Glutamatergic neuron (in vitro differentiated cells): Measurements from ENCODE around the gene PCIF1. TPM values are rescaled to one million over a fixed set of nuclear protein-coding genes. Genes with fewer than 3 reads are reported as not detected.
"Not testable (repeated sequence)": the region's sequence is repeated elsewhere in the genome, so short reads cannot be mapped to it uniquely, and the experiment has no call there.

Source experiments
- DNase-seq: peaks from one replicate; pipeline ENCODE4 v3.0.0; 2022
- H3K27ac Mint-ChIP-seq: one replicate; pipeline ENCODE4 v1.8.0; 2020; ENCODE audit warnings: mild to moderate bottlenecking, mixed read lengths, inconsistent platforms; ENCODE audit not compliant: unreplicated experiment
- H3K27me3 Mint-ChIP-seq: one replicate; pipeline ENCODE4 v1.8.0; 2020; ENCODE audit warnings: mild to moderate bottlenecking, moderate library complexity, mixed read lengths, inconsistent platforms; ENCODE audit not compliant: unreplicated experiment
- H3K36me3 Mint-ChIP-seq: one replicate; pipeline ENCODE4 v1.8.0; 2020; ENCODE audit warnings: mild to moderate bottlenecking, mixed read lengths, inconsistent platforms; ENCODE audit not compliant: unreplicated experiment
- H3K4me1 Mint-ChIP-seq: one replicate; pipeline ENCODE4 v1.8.0; 2020; ENCODE audit warnings: mild to moderate bottlenecking, low read depth, mixed read lengths, inconsistent platforms; ENCODE audit not compliant: unreplicated experiment
- H3K4me3 Mint-ChIP-seq: one replicate; pipeline ENCODE4 v1.8.0; 2020; ENCODE audit warnings: mild to moderate bottlenecking, mixed read lengths, inconsistent platforms; ENCODE audit not compliant: unreplicated experiment
- H3K9me3 Mint-ChIP-seq: one replicate; pipeline ENCODE4 v1.8.0; 2020; ENCODE audit warnings: mild to moderate bottlenecking, moderate library complexity, mixed read lengths, inconsistent platforms; ENCODE audit not compliant: unreplicated experiment
- total RNA-seq: library from RNA; stranded (reverse); fragmentation: NEBNext Ultra II Directional; extraction: Animal tissue kit (Norgen Biotek cat#: 25700); gene quantifications from one replicate; pipeline ENCODE4 v1.2.1, GENCODE V29; 2021; ENCODE audit not compliant: unreplicated experiment
- TF ChIP-seq, protein P1 (sequence below): fragments of 200-600 bp; sonication (generic); IDR thresholded peaks from one replicate; pipeline ENCODE4 v1.5.0; 2021; ENCODE audit not compliant: partially characterized antibody, unreplicated experiment

PCIF1 gene
- total RNA-seq, 1 donor from 2014 or later, result 37.6 TPM

DNA sequence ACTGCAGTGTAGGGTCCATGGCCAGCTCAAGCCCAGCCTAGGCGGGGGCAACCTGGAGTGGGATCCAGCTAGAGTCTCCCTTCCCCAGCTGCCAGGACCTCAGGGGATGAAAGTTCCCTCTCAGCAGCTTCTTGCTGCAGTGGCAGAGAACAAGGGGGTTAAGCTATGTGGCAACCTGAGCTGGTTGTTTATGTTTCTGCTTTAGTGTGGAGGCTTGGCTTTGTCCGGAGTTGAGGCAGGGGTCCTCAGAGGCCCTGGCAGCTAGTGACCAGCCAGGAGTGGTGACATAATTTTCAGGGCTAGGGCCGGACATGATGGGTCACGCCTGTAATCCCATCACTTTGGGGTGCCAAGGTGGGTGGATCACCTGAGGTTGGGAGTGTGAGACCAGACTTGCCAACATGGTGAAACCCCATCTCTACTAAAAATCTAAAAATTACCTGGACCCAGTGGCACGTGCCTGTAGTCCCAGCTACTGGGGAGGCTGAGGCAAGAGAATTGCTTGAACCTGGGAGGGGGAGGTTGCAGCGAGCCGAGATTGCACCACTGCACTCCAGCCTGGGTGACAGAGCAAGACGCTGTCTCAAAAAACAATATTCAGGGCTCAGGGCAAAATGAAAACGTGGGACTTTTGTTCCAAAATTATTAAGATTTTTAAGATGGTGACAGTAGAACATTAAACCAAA, 8.5 kb upstream of the PCIF1 start:
- H3K4me3 Mint-ChIP-seq, result no peak overlapping the region
- H3K27ac Mint-ChIP-seq, result no peak overlapping the region
- H3K36me3 Mint-ChIP-seq, result no peaks in the 10 kb centered on the region
- H3K27me3 Mint-ChIP-seq, result no peaks in the 10 kb centered on the region
- no peaks in the 10 kb centered on the region for H3K9me3 Mint-ChIP-seq
- peaks cover 7% of the 10 kb centered on the region for H3K4me1 Mint-ChIP-seq
- no peak for DNase-seq
- TF ChIP-seq, protein P1, sequence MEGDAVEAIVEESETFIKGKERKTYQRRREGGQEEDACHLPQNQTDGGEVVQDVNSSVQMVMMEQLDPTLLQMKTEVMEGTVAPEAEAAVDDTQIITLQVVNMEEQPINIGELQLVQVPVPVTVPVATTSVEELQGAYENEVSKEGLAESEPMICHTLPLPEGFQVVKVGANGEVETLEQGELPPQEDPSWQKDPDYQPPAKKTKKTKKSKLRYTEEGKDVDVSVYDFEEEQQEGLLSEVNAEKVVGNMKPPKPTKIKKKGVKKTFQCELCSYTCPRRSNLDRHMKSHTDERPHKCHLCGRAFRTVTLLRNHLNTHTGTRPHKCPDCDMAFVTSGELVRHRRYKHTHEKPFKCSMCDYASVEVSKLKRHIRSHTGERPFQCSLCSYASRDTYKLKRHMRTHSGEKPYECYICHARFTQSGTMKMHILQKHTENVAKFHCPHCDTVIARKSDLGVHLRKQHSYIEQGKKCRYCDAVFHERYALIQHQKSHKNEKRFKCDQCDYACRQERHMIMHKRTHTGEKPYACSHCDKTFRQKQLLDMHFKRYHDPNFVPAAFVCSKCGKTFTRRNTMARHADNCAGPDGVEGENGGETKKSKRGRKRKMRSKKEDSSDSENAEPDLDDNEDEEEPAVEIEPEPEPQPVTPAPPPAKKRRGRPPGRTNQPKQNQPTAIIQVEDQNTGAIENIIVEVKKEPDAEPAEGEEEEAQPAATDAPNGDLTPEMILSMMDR, result no peak

- no peaks in the 10 kb centered on the region for H3K9me3 Mint-ChIP-seq
- TF ChIP-seq, protein P1, result no peak
- no peaks in the 10 kb centered on the region for H3K27me3 Mint-ChIP-seq
- no peak for DNase-seq
- H3K27ac Mint-ChIP-seq, result no peak overlapping the region
- H3K4me1 Mint-ChIP-seq, result peaks cover 4% of the 10 kb centered on the region
- H3K4me3 Mint-ChIP-seq, result no peak overlapping the region
- H3K36me3 Mint-ChIP-seq, result no peaks in the 10 kb centered on the region
Measured at GRCh38 chr20:45926731-45927070, 7.8 kb upstream of the PCIF1 start.

DNA sequence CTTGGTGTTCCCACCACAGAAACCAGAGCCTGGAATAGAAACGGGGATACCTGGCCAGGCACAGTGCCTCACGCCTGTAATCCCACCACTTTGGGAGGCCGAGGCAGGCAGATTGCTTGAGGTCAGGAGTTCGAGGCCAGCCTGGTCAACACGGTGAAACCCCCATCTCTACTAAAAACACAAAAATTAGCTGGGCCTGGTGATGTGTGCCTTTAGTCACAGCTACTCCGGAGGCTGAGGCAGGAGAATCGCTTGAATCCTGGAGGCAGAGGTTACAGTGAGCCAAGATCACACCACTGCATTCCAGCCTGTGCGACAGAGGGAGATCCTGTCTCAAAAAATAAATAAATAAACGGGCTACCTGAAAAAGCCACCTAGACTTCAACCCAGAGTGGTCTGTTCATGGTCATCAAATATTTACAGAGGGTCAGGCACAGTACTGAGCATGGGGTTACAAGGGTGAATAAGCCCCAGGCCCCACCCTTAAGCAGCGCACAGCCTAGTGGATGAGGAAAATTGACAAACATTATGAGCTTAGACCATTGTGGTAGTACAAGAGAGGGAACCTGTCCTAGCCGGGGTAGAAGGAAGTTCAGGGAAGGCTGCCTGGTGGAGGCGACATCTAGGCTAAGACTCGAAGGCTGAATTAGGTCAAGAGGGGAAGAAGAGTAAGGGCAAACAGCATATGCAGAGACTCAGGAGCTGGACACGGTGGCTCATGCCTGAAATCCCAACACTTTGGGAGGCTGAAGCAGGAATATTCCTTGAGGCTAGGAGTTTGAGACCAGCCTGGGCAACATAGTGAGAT, 7.2 kb upstream of the PCIF1 start:
- Mint-ChIP-seq H3K36me3 (no peaks in the 10 kb centered on the region), H3K4me3 (no peak overlapping the region), H3K4me1 (peaks cover 3% of the 10 kb centered on the region), H3K27me3 (no peaks in the 10 kb centered on the region), H3K27ac (no peak overlapping the region), H3K9me3 (no peaks in the 10 kb centered on the region)
- TF ChIP-seq, protein P1, result no peak
- no peak for DNase-seq

- not testable (repeated sequence) for H3K4me3 Mint-ChIP-seq, H3K27ac Mint-ChIP-seq
- H3K9me3 Mint-ChIP-seq, result peaks cover 11% of the 10 kb centered on the region
Measured at GRCh38 chr20:45931680-45932079, 2.8 kb upstream of the PCIF1 start.

DNA sequence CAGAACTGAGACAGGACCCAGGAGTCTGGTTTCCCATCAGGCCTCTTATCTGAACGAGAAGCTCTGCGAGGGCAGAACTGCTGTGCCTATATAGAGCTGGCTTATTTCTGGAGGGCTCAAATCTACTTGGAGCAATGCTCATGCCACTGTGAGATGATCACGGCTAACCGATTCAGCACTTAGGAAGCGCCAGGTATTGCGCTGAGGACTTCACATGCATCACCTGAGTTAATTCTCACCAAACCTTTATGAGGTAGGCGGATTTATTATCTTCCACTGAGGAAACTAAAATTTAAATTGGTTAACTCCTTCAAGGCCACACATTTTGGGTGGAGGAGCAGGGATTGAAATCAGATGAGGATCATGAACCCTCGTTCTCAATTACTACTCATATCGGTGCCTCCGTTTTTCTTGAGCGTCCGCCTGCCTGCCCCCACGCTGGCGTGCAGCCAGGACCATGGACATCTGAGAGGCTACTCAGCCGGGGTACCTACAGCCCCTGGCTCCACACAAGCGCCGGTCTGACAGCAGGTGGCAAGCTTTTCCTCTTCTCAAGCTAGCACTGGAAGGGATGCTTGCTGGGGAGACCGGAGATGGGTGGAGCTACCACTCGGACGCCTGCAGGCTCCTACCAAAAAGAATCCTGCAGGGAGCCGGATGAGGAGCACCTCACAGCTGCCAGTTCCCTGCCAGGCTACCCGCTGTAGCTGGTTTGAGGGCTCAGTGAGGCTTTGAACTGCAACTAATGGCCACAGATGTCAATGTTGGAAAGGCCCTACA, 1.0 kb upstream of the PCIF1 start:
- Mint-ChIP-seq H3K27ac (peak overlapping the region; percentile 100), H3K27me3 (peaks cover 12% of the 10 kb centered on the region), H3K4me1 (peaks cover 11% of the 10 kb centered on the region), H3K4me3 (peak overlapping the region; percentile 99), H3K36me3 (no peaks in the 10 kb centered on the region), H3K9me3 (peaks cover 11% of the 10 kb centered on the region)
- TF ChIP-seq, protein P1, result no peak
- peak; percentile 79 for DNase-seq

More at GRCh38 chr20:45931680-45932079, 2.8 kb upstream of the PCIF1 start:
- H3K36me3 Mint-ChIP-seq, H3K4me1 Mint-ChIP-seq, DNase-seq: not testable (repeated sequence)
- H3K27me3 Mint-ChIP-seq, result peaks cover 10% of the 10 kb centered on the region
